KOPT-K1 (cell line): ENCODE data around the gene TMC6.
"Not testable (repeated sequence)": the region's sequence is repeated elsewhere in the genome, so short reads cannot be mapped to it uniquely, and the experiment has no call there.

Experiments used
- H3K27ac ChIP-seq: fragments of 200-600 bp; sonication (generic); 2 replicates; pipeline ENCODE4 v1.5.1; 2016; ENCODE audit warnings: antibody characterized with exemption, mild to moderate bottlenecking, low read depth, low read length; ENCODE audit not compliant: poor library complexity, severe bottlenecking
- H3K36me3 ChIP-seq: fragments of 200-600 bp; sonication (generic); 2 replicates; pipeline ENCODE4 v1.5.1; 2017; ENCODE audit warnings: antibody characterized with exemption, mild to moderate bottlenecking, low read length, moderate library complexity; ENCODE audit not compliant: insufficient read depth
- H3K9me3 ChIP-seq: fragments of 200-600 bp; sonication (generic); 2 replicates; pipeline ENCODE4 v1.5.1; 2017; ENCODE audit warnings: antibody characterized with exemption, low read length, mild to moderate bottlenecking; ENCODE audit not compliant: insufficient read depth, poor library complexity, severe bottlenecking

TMC6 gene

GRCh38 chr17:78103311-78103710 is 25.2 kb downstream of the TMC6 start:
- peaks cover 98% of the 10 kb centered on the region for H3K36me3 ChIP-seq
- no peaks in the 10 kb centered on the region for H3K9me3 ChIP-seq

GRCh38 chr17:78101542-78101941 is 27.0 kb downstream of the TMC6 start:
- H3K36me3 ChIP-seq, result peaks cover 100% of the 10 kb centered on the region
- no peaks in the 10 kb centered on the region for H3K9me3 ChIP-seq
- no peak overlapping the region for H3K27ac ChIP-seq

More at GRCh38 chr17:78103311-78103710, 25.2 kb downstream of the TMC6 start:
- no peak overlapping the region for H3K27ac ChIP-seq

GRCh38 chr17:78101112-78101511 is 27.4 kb downstream of the TMC6 start:
- Histone ChIP-seq H3K36me3 (peaks cover 100% of the 10 kb centered on the region), H3K27ac (no peak overlapping the region), H3K9me3 (no peaks in the 10 kb centered on the region)

- Histone ChIP-seq H3K9me3 (no peaks in the 10 kb centered on the region), H3K27ac (no peak overlapping the region), H3K36me3 (peaks cover 100% of the 10 kb centered on the region)
Measured at GRCh38 chr17:78096093-78096492, 32.5 kb downstream of the TMC6 start.

- peaks cover 100% of the 10 kb centered on the region for H3K36me3 ChIP-seq
- no peak overlapping the region for H3K27ac ChIP-seq
- H3K9me3 ChIP-seq, result no peaks in the 10 kb centered on the region
Measured at GRCh38 chr17:78095035-78095434, 33.5 kb downstream of the TMC6 start.

GRCh38 chr17:78092794-78093324 is 35.7 kb downstream of the TMC6 start:
- H3K27ac ChIP-seq, result no peak overlapping the region
- no peaks in the 10 kb centered on the region for H3K9me3 ChIP-seq
- peaks cover 100% of the 10 kb centered on the region for H3K36me3 ChIP-seq

GRCh38 chr17:78089576-78090281 is 38.8 kb downstream of the TMC6 start:
- Histone ChIP-seq H3K9me3 (no peaks in the 10 kb centered on the region), H3K36me3 (peaks cover 100% of the 10 kb centered on the region)

GRCh38 chr17:78088529-78088928 is 40.0 kb downstream of the TMC6 start:
- H3K36me3 ChIP-seq, result peaks cover 100% of the 10 kb centered on the region
- H3K9me3 ChIP-seq, result no peaks in the 10 kb centered on the region
- H3K27ac ChIP-seq, result no peak overlapping the region

More at GRCh38 chr17:78089576-78090281, 38.8 kb downstream of the TMC6 start:
- no peak overlapping the region for H3K27ac ChIP-seq

- Histone ChIP-seq H3K36me3 (peaks cover 100% of the 10 kb centered on the region), H3K27ac (no peak overlapping the region), H3K9me3 (no peaks in the 10 kb centered on the region)
Measured at GRCh38 chr17:78086740-78087139, 41.8 kb downstream of the TMC6 start.

GRCh38 chr17:78082988-78083387 is 45.6 kb downstream of the TMC6 start:
- Histone ChIP-seq H3K27ac (no peak overlapping the region), H3K9me3 (no peaks in the 10 kb centered on the region), H3K36me3 (peaks cover 100% of the 10 kb centered on the region)

GRCh38 chr17:78082355-78082872 is 46.1 kb downstream of the TMC6 start:
- H3K9me3 ChIP-seq, H3K27ac ChIP-seq: not testable (repeated sequence)
- peaks cover 100% of the 10 kb centered on the region for H3K36me3 ChIP-seq

- no peak overlapping the region for H3K27ac ChIP-seq
- H3K9me3 ChIP-seq, result no peaks in the 10 kb centered on the region
- H3K36me3 ChIP-seq, result peaks cover 100% of the 10 kb centered on the region
Measured at GRCh38 chr17:78081551-78081950, 47.0 kb downstream of the TMC6 start.

GRCh38 chr17:78079253-78079652 is 49.3 kb downstream of the TMC6 start:
- H3K36me3 ChIP-seq, result peaks cover 100% of the 10 kb centered on the region

GRCh38 chr17:78075545-78075944 is 53.0 kb downstream of the TMC6 start:
- peaks cover 100% of the 10 kb centered on the region for H3K36me3 ChIP-seq
- H3K27ac ChIP-seq, result no peak overlapping the region
- H3K9me3 ChIP-seq, result no peaks in the 10 kb centered on the region

More at GRCh38 chr17:78079253-78079652, 49.3 kb downstream of the TMC6 start:
- H3K9me3 ChIP-seq, result no peaks in the 10 kb centered on the region
- no peak overlapping the region for H3K27ac ChIP-seq

GRCh38 chr17:78075011-78075410 is 53.5 kb downstream of the TMC6 start:
- Histone ChIP-seq H3K36me3 (peaks cover 100% of the 10 kb centered on the region), H3K27ac (no peak overlapping the region), H3K9me3 (no peaks in the 10 kb centered on the region)

- Histone ChIP-seq H3K9me3 (no peaks in the 10 kb centered on the region), H3K36me3 (peaks cover 100% of the 10 kb centered on the region), H3K27ac (no peak overlapping the region)
Measured at GRCh38 chr17:78072961-78073360, 55.6 kb downstream of the TMC6 start.
